Occipital lobe (tissue), 3 donors: ENCODE measurements around the gene ANXA2. TPM values are rescaled to one million over a fixed set of nuclear protein-coding genes. Genes with fewer than 3 reads are reported as not detected.

Source experiments
- DNase-seq: peaks from one replicate; lab custom pipeline; 2025; lab: John Stamatoyannopoulos, UW
- small RNA-seq: library from RNA; depleted of rRNA; stranded (forward); fragments of <200 nt; gene quantifications from one replicate; pipeline ENCODE3, GENCODE V24; 2014
- total RNA-seq: library from RNA; depleted of rRNA; stranded (reverse); fragments of >200 nt; gene quantifications from one replicate; pipeline ENCODE4 v1.2.3, GENCODE V29; 2014

Gene ANXA2
- total RNA-seq, 1 donor from 2014 or later: 46.2 TPM

GRCh38 chr15:60299452-60300047 is 98.2 kb downstream of the ANXA2 start:
- DNase-seq: no peak

Small RNA genes lying within 50 kb of the gene (small RNA-seq; reads per million reads assigned to genes)
- not detected for gene AC087385.3

Other genes starting within 250 kb of the ANXA2 start
- 55.7 TPM for gene ICE2, start 81.2 kb upstream of the ANXA2 start, total RNA-seq